Breast epithelium (tissue), 3 donors: ENCODE measurements around the gene MICA.

ENCODE experiments used
- POLR2A ChIP-seq: fragments of 450-650 bp; IDR thresholded peaks from one replicate; pipeline ENCODE4 v1.6.1; 2016; ENCODE audit warnings: antibody characterized with exemption, mild to moderate bottlenecking, moderate library complexity
- POLR2AphosphoS5 ChIP-seq, 3 donors: sonication (generic); formaldehyde crosslinking; IDR thresholded peaks; one replicate each; pipeline ENCODE4 v1.6.1; 2017; ENCODE audit warnings: antibody characterized with exemption in 3 of 3
- TF ChIP-seq, protein P1 (sequence below), 3 donors: fragments of 450-650 bp; IDR thresholded peaks; one replicate each; pipeline ENCODE4 v1.5.1; 2016 to 2017; ENCODE audit warnings: antibody characterized with exemption in 3 of 3, mild to moderate bottlenecking in 3 of 3, moderate library complexity in 3 of 3

DNA sequence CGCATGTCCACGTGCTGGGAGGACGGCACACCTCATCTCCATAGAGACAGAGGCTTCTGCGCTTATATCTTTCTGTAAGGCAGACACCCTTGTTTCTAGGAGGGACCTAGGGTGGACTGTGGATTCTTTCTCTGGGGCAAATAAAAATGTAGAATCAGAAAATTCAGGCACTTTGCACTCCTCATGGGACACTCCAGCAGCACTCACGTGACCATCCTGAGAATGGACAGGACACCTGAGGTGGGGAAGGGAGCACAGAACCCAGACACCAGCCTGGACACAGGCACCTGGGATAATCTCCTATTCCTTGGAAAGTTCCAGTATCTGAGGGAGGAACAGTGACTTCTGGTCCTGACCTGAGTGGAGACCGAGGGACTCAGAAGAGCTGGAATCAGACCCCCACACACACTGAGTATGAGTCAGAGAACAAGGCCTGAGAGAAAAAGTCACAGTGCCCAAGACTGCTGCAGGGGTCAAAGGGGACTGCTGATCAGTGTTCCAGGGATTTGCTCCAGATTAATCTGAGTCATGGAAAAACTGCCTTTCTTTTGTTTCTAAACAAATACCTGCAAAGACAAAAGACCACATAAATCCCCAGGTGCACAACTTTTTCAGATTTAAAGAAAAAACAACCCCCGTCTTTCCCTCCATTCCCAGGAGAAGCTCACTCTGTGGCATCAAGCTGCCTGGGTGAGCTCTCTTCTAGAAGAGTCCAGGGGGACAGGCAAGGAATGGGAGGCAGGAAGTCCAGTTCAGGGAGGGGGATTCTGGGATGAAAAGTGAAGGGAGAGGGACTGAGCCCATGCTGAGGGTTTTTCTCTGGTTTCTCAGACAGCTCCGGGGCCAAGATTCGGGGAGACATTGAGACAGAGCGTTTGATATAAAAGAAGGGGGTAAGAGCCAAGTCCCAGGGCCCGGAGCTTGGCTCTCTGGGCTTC, 58.9 kb downstream of the MICA start:
- TF ChIP-seq, protein P1, sequence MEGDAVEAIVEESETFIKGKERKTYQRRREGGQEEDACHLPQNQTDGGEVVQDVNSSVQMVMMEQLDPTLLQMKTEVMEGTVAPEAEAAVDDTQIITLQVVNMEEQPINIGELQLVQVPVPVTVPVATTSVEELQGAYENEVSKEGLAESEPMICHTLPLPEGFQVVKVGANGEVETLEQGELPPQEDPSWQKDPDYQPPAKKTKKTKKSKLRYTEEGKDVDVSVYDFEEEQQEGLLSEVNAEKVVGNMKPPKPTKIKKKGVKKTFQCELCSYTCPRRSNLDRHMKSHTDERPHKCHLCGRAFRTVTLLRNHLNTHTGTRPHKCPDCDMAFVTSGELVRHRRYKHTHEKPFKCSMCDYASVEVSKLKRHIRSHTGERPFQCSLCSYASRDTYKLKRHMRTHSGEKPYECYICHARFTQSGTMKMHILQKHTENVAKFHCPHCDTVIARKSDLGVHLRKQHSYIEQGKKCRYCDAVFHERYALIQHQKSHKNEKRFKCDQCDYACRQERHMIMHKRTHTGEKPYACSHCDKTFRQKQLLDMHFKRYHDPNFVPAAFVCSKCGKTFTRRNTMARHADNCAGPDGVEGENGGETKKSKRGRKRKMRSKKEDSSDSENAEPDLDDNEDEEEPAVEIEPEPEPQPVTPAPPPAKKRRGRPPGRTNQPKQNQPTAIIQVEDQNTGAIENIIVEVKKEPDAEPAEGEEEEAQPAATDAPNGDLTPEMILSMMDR (IDR thresholded peaks at IDR 0.05): no peak
- TF ChIP-seq POLR2AphosphoS5 (IDR thresholded peaks at IDR 0.05): no peak
- TF ChIP-seq POLR2A: no peak
